PC-3 (cell line): Measurements from ENCODE around the gene SMYD1.

ENCODE experiments used
- EZH2 ChIP-seq: fragments of 300-600 bp; sonication (generic); IDR thresholded peaks from one replicate; pipeline ENCODE4 v1.6.1; 2017; ENCODE audit warnings: antibody characterized with exemption, mild to moderate bottlenecking, low read length; ENCODE audit not compliant: unreplicated experiment
- EZH2phosphoT487 ChIP-seq: fragments of 300-600 bp; sonication (generic); IDR thresholded peaks from 2 replicates; pipeline ENCODE4 v1.6.1; 2018; ENCODE audit warnings: mild to moderate bottlenecking, antibody characterized with exemption, low read length, borderline replicate concordance
- TF ChIP-seq, protein P1 (sequence below): fragments of 300-600 bp; sonication (generic); conservative IDR thresholded peaks from 2 replicates; pipeline ENCODE4 v1.5.1; 2017; ENCODE audit warnings: antibody characterized with exemption, low read depth, mild to moderate bottlenecking, low read length

DNA sequence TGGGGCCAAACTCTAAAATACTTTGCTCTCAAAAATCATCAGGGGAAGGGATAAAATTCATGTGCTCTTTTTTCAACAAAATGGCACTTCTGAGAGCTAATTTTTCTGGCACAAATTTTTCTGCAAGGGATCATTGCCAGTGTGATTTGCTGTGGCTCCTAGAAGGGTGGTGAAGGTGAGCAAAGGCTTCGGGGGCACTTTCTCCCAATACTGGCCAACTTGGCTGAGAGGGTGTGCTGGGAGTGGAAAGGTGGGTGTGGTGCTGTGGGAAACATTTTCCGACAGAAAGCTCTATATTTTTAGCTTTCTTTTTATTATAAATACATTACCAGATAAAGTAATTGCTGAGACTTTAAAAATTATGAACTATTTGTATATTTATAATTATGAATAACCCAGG, 419 bp downstream of the SMYD1 start:
- TF ChIP-seq, protein P1, sequence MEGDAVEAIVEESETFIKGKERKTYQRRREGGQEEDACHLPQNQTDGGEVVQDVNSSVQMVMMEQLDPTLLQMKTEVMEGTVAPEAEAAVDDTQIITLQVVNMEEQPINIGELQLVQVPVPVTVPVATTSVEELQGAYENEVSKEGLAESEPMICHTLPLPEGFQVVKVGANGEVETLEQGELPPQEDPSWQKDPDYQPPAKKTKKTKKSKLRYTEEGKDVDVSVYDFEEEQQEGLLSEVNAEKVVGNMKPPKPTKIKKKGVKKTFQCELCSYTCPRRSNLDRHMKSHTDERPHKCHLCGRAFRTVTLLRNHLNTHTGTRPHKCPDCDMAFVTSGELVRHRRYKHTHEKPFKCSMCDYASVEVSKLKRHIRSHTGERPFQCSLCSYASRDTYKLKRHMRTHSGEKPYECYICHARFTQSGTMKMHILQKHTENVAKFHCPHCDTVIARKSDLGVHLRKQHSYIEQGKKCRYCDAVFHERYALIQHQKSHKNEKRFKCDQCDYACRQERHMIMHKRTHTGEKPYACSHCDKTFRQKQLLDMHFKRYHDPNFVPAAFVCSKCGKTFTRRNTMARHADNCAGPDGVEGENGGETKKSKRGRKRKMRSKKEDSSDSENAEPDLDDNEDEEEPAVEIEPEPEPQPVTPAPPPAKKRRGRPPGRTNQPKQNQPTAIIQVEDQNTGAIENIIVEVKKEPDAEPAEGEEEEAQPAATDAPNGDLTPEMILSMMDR, result no peak
- TF ChIP-seq EZH2, result no peak
- no peak for TF ChIP-seq EZH2phosphoT487
